H9 (cell line): ENCODE measurements around the gene LOXL1. TPM values are rescaled to one million over a fixed set of nuclear protein-coding genes. Genes with fewer than 3 reads are reported as not detected.

Source experiments
- DNase-seq: peaks from one replicate; pipeline ENCODE4 v3.0.0-alpha.2; 2017
- H2AFZ ChIP-seq: one replicate; pipeline ENCODE4 v1.6.1; 2013; ENCODE audit warnings: mild to moderate bottlenecking, low read length, control low read depth, moderate library complexity
- H2AK5ac ChIP-seq: 2 replicates; pipeline ENCODE4 v1.6.1; 2013; ENCODE audit warnings: low read length, control low read depth, mixed read lengths; ENCODE audit not compliant: insufficient read length
- H2BK120ac ChIP-seq: one replicate; pipeline ENCODE4 v1.6.1; 2013; ENCODE audit warnings: low read depth, mild to moderate bottlenecking, low read length, control low read depth, inconsistent platforms; ENCODE audit not compliant: poor library complexity, severe bottlenecking
- H2BK12ac ChIP-seq: 2 replicates; pipeline ENCODE4 v1.6.1; 2013; ENCODE audit warnings: low read length, control low read depth, mixed read lengths, low read depth; ENCODE audit not compliant: insufficient read length
- H2BK15ac ChIP-seq: 2 replicates; pipeline ENCODE4 v1.6.1; 2013; ENCODE audit warnings: low read depth, low read length, control low read depth
- H2BK20ac ChIP-seq: one replicate; pipeline ENCODE4 v1.6.1; 2013; ENCODE audit warnings: low read depth, mild to moderate bottlenecking, low read length, control low read depth, inconsistent platforms; ENCODE audit not compliant: poor library complexity, severe bottlenecking
- H2BK5ac ChIP-seq: 2 replicates; pipeline ENCODE4 v1.6.1; 2013; ENCODE audit warnings: low read length, control low read depth, mixed read lengths; ENCODE audit not compliant: insufficient read length
- H3K14ac ChIP-seq: 2 replicates; pipeline ENCODE4 v1.6.1; 2013; ENCODE audit warnings: low read length, control low read depth; ENCODE audit not compliant: insufficient read depth
- H3K18ac ChIP-seq: 2 replicates; pipeline ENCODE4 v1.6.1; 2013; ENCODE audit warnings: low read depth, mild to moderate bottlenecking, mixed read lengths, low read length, control low read depth; ENCODE audit not compliant: insufficient read length
- H3K23ac ChIP-seq: 2 replicates; pipeline ENCODE4 v1.6.1; 2013; ENCODE audit warnings: low read length, control low read depth, mixed read lengths, low read depth; ENCODE audit not compliant: insufficient read length
- H3K23me2 ChIP-seq: 2 replicates; pipeline ENCODE4 v1.6.1; 2013; ENCODE audit warnings: low read depth, mild to moderate bottlenecking, mixed read lengths, low read length, control low read depth; ENCODE audit not compliant: insufficient read length, poor library complexity, severe bottlenecking
- H3K27ac ChIP-seq: 2 replicates; pipeline ENCODE4 v1.5.1; 2013; ENCODE audit warnings: low read length, control low read depth, mixed read lengths, low read depth; ENCODE audit not compliant: insufficient read length
- H3K27me3 ChIP-seq: 2 replicates; pipeline ENCODE4 v1.6.1; 2013; ENCODE audit warnings: low read length, control low read depth, inconsistent platforms; ENCODE audit not compliant: insufficient read depth
- H3K4ac ChIP-seq: 2 replicates; pipeline ENCODE4 v1.6.1; 2013; ENCODE audit warnings: low read depth, mild to moderate bottlenecking, control low read depth, inconsistent platforms, low read length, moderate library complexity
- H3K4me1 ChIP-seq: 2 replicates; pipeline ENCODE4 v1.6.1; 2013; ENCODE audit warnings: low read length, control low read depth, inconsistent platforms; ENCODE audit not compliant: insufficient read depth
- H3K4me2 ChIP-seq: 2 replicates; pipeline ENCODE4 v1.6.1; 2013; ENCODE audit warnings: low read length, control low read depth, mixed read lengths; ENCODE audit not compliant: insufficient read length, insufficient read depth
- H3K56ac ChIP-seq: 2 replicates; pipeline ENCODE4 v1.6.1; 2013; ENCODE audit warnings: low read depth, mild to moderate bottlenecking, mixed read lengths, low read length, control low read depth; ENCODE audit not compliant: insufficient read length
- H3K79me1 ChIP-seq: 2 replicates; pipeline ENCODE4 v1.6.1; 2013; ENCODE audit warnings: low read depth, mild to moderate bottlenecking, moderate library complexity, low read length, control low read depth, inconsistent platforms; ENCODE audit not compliant: insufficient read depth, poor library complexity, severe bottlenecking
- H3K79me2 ChIP-seq: 2 replicates; pipeline ENCODE4 v1.6.1; 2013; ENCODE audit warnings: low read length, control low read depth, inconsistent platforms; ENCODE audit not compliant: insufficient read depth
- H3K9ac ChIP-seq: 2 replicates; pipeline ENCODE4 v1.6.1; 2013; ENCODE audit warnings: low read length, control low read depth, mixed read lengths; ENCODE audit not compliant: insufficient read length; ENCODE audit errors: extremely low read depth
- H3K9me3 ChIP-seq: one replicate; pipeline ENCODE4 v1.6.1; 2013; ENCODE audit warnings: low read depth, low read length, inconsistent platforms; ENCODE audit not compliant: control insufficient read depth
- H3T11ph ChIP-seq: one replicate; pipeline ENCODE4 v1.6.1; 2013; ENCODE audit warnings: mild to moderate bottlenecking, low read length, control low read depth, inconsistent platforms
- H4K20me1 ChIP-seq: one replicate; pipeline ENCODE4 v1.6.1; 2013; ENCODE audit not compliant: control insufficient read depth, insufficient read length, insufficient read depth
- H4K5ac ChIP-seq: 2 replicates; pipeline ENCODE4 v1.6.1; 2013; ENCODE audit warnings: low read depth, mild to moderate bottlenecking, mixed read lengths, low read length, control low read depth; ENCODE audit not compliant: insufficient read length
- H4K8ac ChIP-seq: replicated peaks from 2 replicates; pipeline ENCODE4 v1.6.1; 2013; ENCODE audit warnings: low read length, control low read depth, mixed read lengths, low read depth; ENCODE audit not compliant: insufficient read length
- H4K91ac ChIP-seq: 2 replicates; pipeline ENCODE4 v1.6.1; 2013; ENCODE audit warnings: low read depth, mild to moderate bottlenecking, moderate library complexity, mixed read lengths, low read length, control low read depth; ENCODE audit not compliant: insufficient read length
- H3K27ac Mint-ChIP-seq, 3 experiments: 2 replicates in 2 of 3; 3 replicates in 1 of 3; pipeline ENCODE4 v1.8.0; 2020 to 2021; ENCODE audit warnings: mixed read lengths in 3 of 3, mild to moderate bottlenecking in 1 of 3, moderate library complexity in 1 of 3
- H3K27me3 Mint-ChIP-seq: 2 replicates; pipeline ENCODE4 v1.8.0; 2021; ENCODE audit warnings: low read depth, mild to moderate bottlenecking, moderate library complexity, mixed read lengths
- H3K36me3 Mint-ChIP-seq, 3 experiments: 2 replicates in 2 of 3; 3 replicates in 1 of 3; pipeline ENCODE4 v1.8.0; 2020 to 2021; ENCODE audit warnings: low read depth in 3 of 3, mixed read lengths in 3 of 3; ENCODE audit not compliant: insufficient read depth in 1 of 3
- H3K4me1 Mint-ChIP-seq, 2 experiments: 2 replicates each; pipeline ENCODE4 v1.8.0; 2020; ENCODE audit warnings: mixed read lengths in 2 of 2
- H3K4me3 Mint-ChIP-seq, 2 experiments: 2 replicates in 1 of 2; 3 replicates in 1 of 2; pipeline ENCODE4 v1.8.0; 2020 to 2021; ENCODE audit warnings: mild to moderate bottlenecking in 2 of 2, mixed read lengths in 2 of 2, moderate library complexity in 1 of 2
- H3K9me3 Mint-ChIP-seq, 2 experiments: 2 replicates in 1 of 2; 3 replicates in 1 of 2; pipeline ENCODE4 v1.8.0; 2020; ENCODE audit warnings: mild to moderate bottlenecking in 2 of 2, mixed read lengths in 2 of 2, moderate library complexity in 1 of 2
- CTCF ChIP-seq: fragments of 200-600 bp; sonication (generic); conservative IDR thresholded peaks from 3 replicates; pipeline ENCODE4 v1.8.0; 2021; ENCODE audit warnings: antibody characterized with exemption, mild to moderate bottlenecking
- WGBS: extraction: QIAGEN DNeasy Blood & Tissue Kit; methylation state at CpG from one replicate; pipeline ENCODE4 v1.1.7; 2013; ENCODE audit warnings: missing lambda C conversion rate, low lambda C conversion rate, mixed read lengths; ENCODE audit not compliant: insufficient read length; ENCODE audit errors: extremely low coverage; 5-methylcytosine and 5-hydroxymethylcytosine counted together
- total RNA-seq: library from RNA; stranded (reverse); gene quantifications from 2 replicates; pipeline ENCODE4 v1.2.1, GENCODE V29; 2021

LOXL1 gene
- total RNA-seq, 1 experiment from 2014 or later: 9.1 TPM

- Histone ChIP-seq H3K4ac (no peak overlapping the region), H3K9ac (no peak overlapping the region), H2BK5ac (no peak overlapping the region), H3K9me3 (no peaks in the 10 kb centered on the region), H4K5ac (no peak overlapping the region), H3K14ac (no peak overlapping the region), H4K8ac (no peak overlapping the region), H3K4me2 (no peak overlapping the region), H2BK12ac (no peak overlapping the region), H2AFZ (no peak overlapping the region), H2AK5ac (no peak overlapping the region), H3T11ph (no peak overlapping the region), H4K91ac (no peak overlapping the region), H3K27ac (no peak overlapping the region), H2BK20ac (no peak overlapping the region), H3K18ac (no peak overlapping the region), H4K20me1 (no peaks in the 10 kb centered on the region), H2BK15ac (no peak overlapping the region), H3K23me2 (no peaks in the 10 kb centered on the region), H3K79me2 (no peaks in the 10 kb centered on the region), H2BK120ac (no peak overlapping the region), H3K27me3 (no peaks in the 10 kb centered on the region), H3K56ac (no peak overlapping the region), H3K23ac (no peak overlapping the region), H3K4me1 (no peaks in the 10 kb centered on the region; the same call in 1 of the 2 replicates), H3K79me1 (no peaks in the 10 kb centered on the region)
- DNase-seq: no peak
- no CpG with 5 or more reads among the region's 2 CpGs for WGBS
- no peaks in the 10 kb centered on the region for H3K9me3 Mint-ChIP-seq
- H3K36me3 Mint-ChIP-seq: no peaks in the 10 kb centered on the region
- no peak for TF ChIP-seq CTCF
- peaks cover 3% of the 10 kb centered on the region for H3K27me3 Mint-ChIP-seq
- no peak overlapping the region for H3K4me3 Mint-ChIP-seq
- H3K27ac Mint-ChIP-seq: no peak overlapping the region
- H3K4me1 Mint-ChIP-seq: peaks cover 14 to 18% of the 10 kb centered on the region in 2 experiments
Observed at GRCh38 chr15:73908822-73909122, 17.5 kb upstream of the LOXL1 start.
